Spleen (tissue), 11 donors: ENCODE results near the gene CARMIL3. TPM values are rescaled to one million over a fixed set of nuclear protein-coding genes. Genes with fewer than 3 reads are reported as not detected.

Source experiments
- DNase-seq: peaks from one replicate; pipeline ENCODE4 v3.0.0-alpha.2; 2020
- H3K27ac ChIP-seq, 8 donors: fragments of 200-600 bp; sonication (generic) in 7 of 8; 1 replicate in 4 of 8; 2 replicates in 4 of 8; pipeline versions ENCODE4 v1.5.0 to v1.8.0; 2016 to 2021; ENCODE audit warnings: inconsistent platforms in 4 of 8, mild to moderate bottlenecking in 4 of 8, moderate library complexity in 1 of 8
- H3K27me3 ChIP-seq, 7 donors: fragments of 200-600 bp; sonication (generic) in 6 of 7; replicated peaks in 1 of 7; 1 replicate in 4 of 7; 2 replicates in 3 of 7; pipeline versions ENCODE4 v1.5.0 to v1.8.0; 2016 to 2021; ENCODE audit warnings: inconsistent platforms in 3 of 7, mild to moderate bottlenecking in 1 of 7
- H3K36me3 ChIP-seq, 6 donors: fragments of 200-600 bp; sonication (generic) in 5 of 6; 1 replicate in 4 of 6; 2 replicates in 2 of 6; pipeline versions ENCODE4 v1.5.0 to v1.8.0; 2016 to 2021; ENCODE audit warnings: inconsistent platforms in 2 of 6
- H3K4me1 ChIP-seq, 6 donors: fragments of 200-600 bp; sonication (generic) in 5 of 6; 1 replicate in 3 of 6; 2 replicates in 3 of 6; pipeline versions ENCODE4 v1.5.0 to v1.8.0; 2016 to 2021; ENCODE audit warnings: inconsistent platforms in 3 of 6
- H3K4me3 ChIP-seq, 8 donors: fragments of 200-600 bp; sonication (generic) in 7 of 8; 1 replicate in 4 of 8; 2 replicates in 4 of 8; pipeline versions ENCODE4 v1.5.0 to v1.8.0; 2016 to 2021; ENCODE audit warnings: inconsistent platforms in 4 of 8, mild to moderate bottlenecking in 4 of 8, moderate library complexity in 2 of 8
- H3K9me3 ChIP-seq, 8 donors: fragments of 200-600 bp; sonication (generic) in 7 of 8; 1 replicate in 4 of 8; 2 replicates in 4 of 8; pipeline versions ENCODE4 v1.5.0 to v1.8.0; 2016 to 2021; ENCODE audit warnings: inconsistent platforms in 4 of 8
- CTCF ChIP-seq, 11 experiments: fragments of 200-600 bp in 7 of 11; fragments of 450-650 bp in 4 of 11; sonication (generic) in 4 of 11; IDR thresholded peaks in 8 of 11; conservative IDR thresholded peaks in 3 of 11; 1 replicate in 7 of 11; 2 replicates in 4 of 11; pipeline versions ENCODE4 v1.4.0 to v1.8.0; 2016 to 2021; ENCODE audit warnings: antibody characterized with exemption in 11 of 11, inconsistent platforms in 4 of 11, mild to moderate bottlenecking in 1 of 11
- POLR2A ChIP-seq, 3 donors: fragments of 450-650 bp; IDR thresholded peaks; one replicate each; pipeline ENCODE4 v1.5.1; 2017; ENCODE audit warnings: antibody characterized with exemption in 3 of 3, mild to moderate bottlenecking in 1 of 3
- POLR2AphosphoS5 ChIP-seq, 3 donors: sonication (generic); formaldehyde crosslinking; IDR thresholded peaks; one replicate each; pipeline ENCODE4 v1.5.1; 2017; ENCODE audit warnings: antibody characterized with exemption in 3 of 3
- WGBS, 5 donors: extraction: QIAGEN DNeasy Blood & Tissue Kit in 3 of 5; methylation state at CpG; one replicate each; pipeline versions ENCODE4 v1.1.5 to v1.1.7; 2013 to 2018; 5-methylcytosine and 5-hydroxymethylcytosine counted together
- intact Hi-C: fragments of 100-400 bp; cut with DNase I; formaldehyde crosslinking; loops from one replicate; pipeline ENCODE4 v1.15.0; 2023; ENCODE audit warnings: low total_unique reads
- polyA plus RNA-seq, 3 donors: library from polyadenylated mRNA; stranded (reverse); fragments of 200-250 nt; gene quantifications; one replicate each; pipeline ENCODE4 v1.2.1, GENCODE V29; 2013
- total RNA-seq, 7 donors: library from RNA; depleted of rRNA in 3 of 7; stranded (reverse); fragments of >200 nt in 3 of 7; fragmentation: NEBNext Ultra II Directional in 4 of 7; extraction: Animal tissue kit (Norgen Biotek cat#: 25700) in 4 of 7; gene quantifications; one replicate each; pipeline versions ENCODE4 v1.1.0 to v1.2.1, GENCODE V29; 2016 to 2021
- donor health status: healthy with polysubstance abuse.
- donor health status: DM: no; HTN: no; CAD: no; lungs with moderate emphysema.
- donor health status: DM: no; HTN: no; CAD: no.
- donor health status: Bipolar disorder and iron deficiency.
- donor health status: healthy.
- donor health status: DM: no; HTN: no; CAD: no.
- donor health status: DM: yes; HTN: yes; CAD: no.

Gene CARMIL3
- total and polyA plus RNA-seq, 10 donors = 0.39 to 3.2 (median 1.4) TPM

DNA sequence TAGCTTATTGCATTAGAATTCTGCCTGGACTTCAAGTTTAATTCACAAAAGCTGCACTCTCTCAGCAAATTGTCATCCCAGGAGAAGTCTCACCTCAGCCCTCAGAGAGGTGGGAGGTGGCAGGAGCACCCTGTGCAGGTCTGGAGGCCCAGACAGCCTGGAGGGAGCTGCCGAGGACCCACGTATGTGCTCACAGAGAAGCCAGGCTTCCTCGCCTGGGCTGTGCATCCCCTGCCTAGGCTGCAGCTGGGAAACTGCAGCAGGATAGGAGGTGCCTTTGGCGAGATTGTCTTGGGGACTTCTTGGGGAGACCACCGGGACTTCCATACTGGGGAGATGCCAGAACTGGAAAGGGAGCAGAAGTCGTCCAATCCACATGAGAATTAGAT is 28.3 kb downstream of the CARMIL3 start:
- no peak for DNase-seq
- H3K27me3 ChIP-seq = peaks cover 0 to 16% (median 0%) of the 10 kb centered on the region in 7 donors
- 69 to 81% (median 76%) methylated on average over 6 of the region's 6 CpGs for WGBS, 5 donors
- TF ChIP-seq CTCF (IDR thresholded peaks at IDR 0.05 in 8 of 11, conservative IDR thresholded peaks at IDR 0.05 in 3 of 11) = no peak
- no peak for TF ChIP-seq POLR2AphosphoS5 (IDR thresholded peaks at IDR 0.05)
- H3K4me3 ChIP-seq = no peak overlapping the region
- intact Hi-C loops = no loop called here
- H3K9me3 ChIP-seq = no peaks in the 10 kb centered on the region
- H3K4me1 ChIP-seq = peaks cover 10 to 41% (median 20%) of the 10 kb centered on the region in 6 donors
- H3K27ac ChIP-seq = peak overlapping the region in 2 of 8 donors; percentile 89 to 90
- no peaks in the 10 kb centered on the region for H3K36me3 ChIP-seq

- Histone ChIP-seq H3K36me3 (no peaks in the 10 kb centered on the region), H3K27ac (peak overlapping the region; percentile 35 to 91 (median 87)), H3K4me1 (peaks cover 10 to 31% (median 18%) of the 10 kb centered on the region in 6 donors), H3K27me3 (peaks cover 0 to 16% (median 0%) of the 10 kb centered on the region in 7 donors), H3K4me3 (peak overlapping the region; percentile 61 to 86 (median 71)), H3K9me3 (no peaks in the 10 kb centered on the region)
- TF ChIP-seq POLR2A (IDR thresholded peaks at IDR 0.05) (peak in 1 of 3 donors; percentile 5), CTCF (IDR thresholded peaks at IDR 0.05 in 8 of 11, conservative IDR thresholded peaks at IDR 0.05 in 3 of 11) (peak in 1 of 11 experiments; percentile 13), POLR2AphosphoS5 (IDR thresholded peaks at IDR 0.05) (peak; percentile 83 to 87 (median 85))
- WGBS, 5 donors = 0 to 1% (median 0%) methylated on average over 35 to 74 of the region's 74 CpGs
- intact Hi-C loops = no loop called here
- DNase-seq = peak; percentile 94
These were observed 29.3 kb downstream of the CARMIL3 start for GRCh38 chr14:24080888-24081738.

DNA sequence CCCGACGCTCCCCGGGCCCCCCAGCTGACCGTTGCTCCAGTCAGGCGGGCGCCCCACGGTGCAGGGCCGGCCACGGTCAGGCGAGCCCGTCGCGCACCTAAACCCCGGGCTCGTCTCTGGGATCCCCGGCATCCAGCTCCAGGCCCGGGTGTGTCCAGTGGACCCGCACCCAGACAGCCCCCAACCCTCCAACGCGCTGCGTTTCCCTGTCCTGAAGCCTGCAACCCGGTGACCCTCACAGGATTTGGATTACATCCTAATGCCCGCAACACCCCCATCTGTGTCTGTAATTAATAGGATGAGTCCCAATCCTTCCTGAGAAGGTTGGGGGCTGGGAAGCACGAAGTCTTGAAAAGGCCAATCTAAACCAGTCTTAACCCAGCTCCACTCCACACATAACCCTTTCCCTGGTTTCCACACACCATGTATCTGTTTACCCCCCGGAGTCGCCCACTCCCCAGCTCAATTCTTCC is 30.0 kb downstream of the CARMIL3 start:
- intact Hi-C loops = no loop called here
- no peak for DNase-seq
- Histone ChIP-seq H3K4me3 (peak overlapping the region; percentile 61 to 86 (median 71)), H3K27me3 (peaks cover 0 to 16% (median 0%) of the 10 kb centered on the region in 7 donors), H3K36me3 (no peaks in the 10 kb centered on the region), H3K9me3 (no peaks in the 10 kb centered on the region), H3K4me1 (peaks cover 10 to 31% (median 18%) of the 10 kb centered on the region in 6 donors), H3K27ac (peak overlapping the region; percentile 35 to 91 (median 87))
- TF ChIP-seq POLR2A (IDR thresholded peaks at IDR 0.05) = no peak
- TF ChIP-seq POLR2AphosphoS5 (IDR thresholded peaks at IDR 0.05) = no peak
- no peak for TF ChIP-seq CTCF (IDR thresholded peaks at IDR 0.05 in 8 of 11, conservative IDR thresholded peaks at IDR 0.05 in 3 of 11)
- 30 to 39% (median 35%) methylated on average over 14 to 26 of the region's 26 CpGs for WGBS, 5 donors
